WERI-Rb-1 (cell line): Measurements from ENCODE around the gene ZNF669.

ENCODE experiments used
- DNase-seq: peaks from one replicate; pipeline ENCODE4 v3.0.0-alpha.2; 2020
- H3K27ac ChIP-seq: fragments of 250-450 bp; sonication (Bioruptor Pico); 2 replicates; pipeline ENCODE4 v1.5.1; 2020; ENCODE audit warnings: mild to moderate bottlenecking, moderate library complexity
- H3K27me3 ChIP-seq: fragments of 250-450 bp; sonication (Bioruptor Pico); 2 replicates; pipeline ENCODE4 v1.5.1; 2021; ENCODE audit warnings: mild to moderate bottlenecking, low read depth, moderate library complexity; ENCODE audit not compliant: insufficient read depth, severe bottlenecking
- H3K36me3 ChIP-seq: fragments of 250-450 bp; sonication (Bioruptor Pico); 2 replicates; pipeline ENCODE4 v1.5.1; 2020; ENCODE audit warnings: mild to moderate bottlenecking, moderate library complexity
- H3K4me3 ChIP-seq: 2 replicates; pipeline ENCODE4 v1.5.1; 2011; ENCODE audit warnings: low read depth, mild to moderate bottlenecking, control low read depth, low read length
- H3K9me3 ChIP-seq: fragments of 250-450 bp; sonication (Bioruptor Pico); 2 replicates; pipeline ENCODE4 v1.5.1; 2021; ENCODE audit warnings: mild to moderate bottlenecking, moderate library complexity; ENCODE audit not compliant: severe bottlenecking
- CTCF ChIP-seq: IDR thresholded peaks from 2 replicates; pipeline ENCODE4 v1.5.1; 2011; ENCODE audit warnings: low read depth, mild to moderate bottlenecking, control low read depth, inconsistent platforms, low read length

Gene ZNF669

DNA sequence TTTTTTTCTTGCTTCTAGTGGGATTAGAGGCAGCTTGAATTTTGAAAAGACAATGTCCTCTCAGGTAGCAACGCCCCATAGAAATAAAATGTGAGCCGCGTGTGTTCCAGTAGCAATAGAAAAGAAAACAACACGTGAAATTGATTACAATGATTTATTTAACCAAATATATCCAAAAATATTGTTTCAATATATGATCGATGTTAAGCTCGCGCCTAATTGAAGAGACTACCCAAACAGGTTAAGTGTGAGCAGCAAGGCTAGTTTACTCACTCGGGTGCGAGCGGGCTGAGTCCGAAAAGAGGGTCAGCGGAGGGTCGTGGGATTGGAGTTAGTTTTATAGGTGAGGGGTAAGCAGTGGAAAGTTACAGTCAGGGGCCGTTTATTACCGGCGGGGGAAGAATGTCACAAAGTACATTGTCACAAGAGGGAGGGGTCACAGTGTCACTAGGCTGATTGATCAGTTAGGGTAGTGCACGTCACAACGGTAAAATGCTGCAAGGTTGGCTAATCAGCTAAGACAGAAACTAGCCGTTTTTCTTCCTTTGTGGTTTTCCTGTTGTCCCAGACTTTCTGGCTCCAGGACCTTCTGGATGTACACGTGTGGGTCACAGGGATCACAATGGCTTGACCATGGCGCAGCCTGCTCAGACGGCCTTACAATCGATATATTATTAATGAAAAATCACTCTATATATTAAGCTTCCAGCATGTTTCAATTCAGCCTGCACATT is 24.8 kb downstream of the ZNF669 start:
- peak overlapping the region; percentile 97 for H3K4me3 ChIP-seq
- TF ChIP-seq CTCF, result no peak
- H3K27ac ChIP-seq, result peak overlapping the region; percentile 86
- no peaks in the 10 kb centered on the region for H3K27me3 ChIP-seq
- no peak for DNase-seq
- peaks cover 23% of the 10 kb centered on the region for H3K36me3 ChIP-seq
- peaks cover 3% of the 10 kb centered on the region for H3K9me3 ChIP-seq

GRCh38 chr1:247078258-247079140 is 25.7 kb downstream of the ZNF669 start, which contains the start of gene ZNF670:
Gene ZNF670 (minus strand): TSS chr1:247078811. CDS start chr1:247078596, 215 bp downstream.
- TF ChIP-seq CTCF, result peak; percentile 26; the same call in 1 of the 2 replicates
- no peaks in the 10 kb centered on the region for H3K27me3 ChIP-seq
- H3K4me3 ChIP-seq, result peak within 1 kb of the TSS; percentile 97
- peak; percentile 99 for DNase-seq
- H3K36me3 ChIP-seq, result peaks cover 27% of the 10 kb centered on the region
- peak within 1 kb of the TSS; percentile 86 for H3K27ac ChIP-seq
- peaks cover 3% of the 10 kb centered on the region for H3K9me3 ChIP-seq

DNA sequence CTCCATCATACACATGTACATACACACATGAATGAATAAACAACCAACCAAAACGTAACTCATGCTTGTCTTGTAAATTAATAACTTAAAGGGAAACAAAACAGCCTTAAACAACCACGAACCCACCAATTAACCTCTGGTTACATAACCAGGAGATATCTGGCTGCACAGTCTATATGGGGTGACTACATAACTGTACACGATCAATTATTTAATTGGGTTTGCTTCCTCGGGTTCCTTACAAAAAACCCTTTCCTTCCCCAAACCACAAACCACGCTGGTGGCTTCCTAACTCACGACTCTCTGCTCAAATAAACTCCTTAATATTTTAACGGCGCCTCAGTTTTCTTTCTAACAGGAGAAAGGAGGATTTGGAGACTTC is 26.3 kb downstream of the ZNF669 start:
- peak overlapping the region; percentile 86 for H3K27ac ChIP-seq
- peaks cover 30% of the 10 kb centered on the region for H3K36me3 ChIP-seq
- peak overlapping the region; percentile 97 for H3K4me3 ChIP-seq
- DNase-seq, result no peak
- no peak for TF ChIP-seq CTCF
- peaks cover 3% of the 10 kb centered on the region for H3K9me3 ChIP-seq
- no peaks in the 10 kb centered on the region for H3K27me3 ChIP-seq

DNA sequence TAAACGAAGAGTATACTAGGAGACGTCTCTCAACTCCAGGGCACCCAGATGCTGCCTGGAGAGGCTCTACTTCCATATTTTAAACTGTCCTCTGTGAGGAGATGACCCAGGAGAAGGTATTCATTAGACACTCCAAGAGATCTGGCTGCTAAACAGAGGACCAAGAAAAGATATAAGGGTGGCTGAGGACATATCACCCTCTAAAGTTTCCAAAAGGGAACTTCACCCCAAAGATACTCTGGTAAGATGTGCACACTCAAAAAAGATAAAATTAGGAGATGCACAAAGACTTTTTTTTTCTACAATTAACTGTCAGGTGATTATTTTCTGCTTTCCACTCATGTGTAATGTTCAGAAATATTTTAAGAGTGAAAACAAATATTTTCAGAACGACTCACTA is 26.9 kb downstream of the ZNF669 start:
- no peak for TF ChIP-seq CTCF
- H3K27ac ChIP-seq, result no peak overlapping the region
- H3K27me3 ChIP-seq, result no peaks in the 10 kb centered on the region
- peaks cover 30% of the 10 kb centered on the region for H3K36me3 ChIP-seq
- DNase-seq, result no peak
- peaks cover under 1% of the 10 kb centered on the region for H3K9me3 ChIP-seq
- peak overlapping the region; percentile 97 for H3K4me3 ChIP-seq

DNA sequence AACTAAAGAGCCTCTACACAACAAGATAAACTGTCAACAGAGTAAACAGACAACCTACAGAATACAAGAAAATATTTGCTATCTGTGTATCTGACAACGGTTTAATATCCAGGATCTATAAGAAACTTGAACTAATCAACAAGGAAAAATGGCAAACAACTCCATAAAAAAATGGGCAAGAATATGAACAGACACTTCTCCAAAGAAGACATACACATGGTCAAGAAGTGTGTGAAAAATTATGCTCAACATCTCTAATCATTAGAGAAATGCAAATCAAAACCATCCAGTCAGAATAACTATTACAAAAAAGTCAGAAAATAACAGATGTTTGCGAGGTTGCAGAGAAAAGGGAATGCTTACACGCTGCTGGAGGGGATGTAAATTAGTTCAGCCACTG is 33.5 kb downstream of the ZNF669 start:
- TF ChIP-seq CTCF, result no peak
- no peaks in the 10 kb centered on the region for H3K27me3 ChIP-seq
- H3K27ac ChIP-seq, result no peak overlapping the region
- H3K36me3 ChIP-seq, result peaks cover 21% of the 10 kb centered on the region
- H3K4me3 ChIP-seq, result no peak overlapping the region
- peaks cover 11% of the 10 kb centered on the region for H3K9me3 ChIP-seq
- DNase-seq, result no peak
